ENCODE measurements around the gene BPI. TPM values are rescaled to one million over a fixed set of nuclear protein-coding genes. Genes with fewer than 3 reads are reported as not detected.
"Not testable (repeated sequence)": the region's sequence is repeated elsewhere in the genome, so short reads cannot be mapped to it uniquely, and the experiment has no call there.

BPI gene
- total and polyA plus RNA-seq, 8 donors = 0.35 to 3.2 (median 0.79) TPM

DNA sequence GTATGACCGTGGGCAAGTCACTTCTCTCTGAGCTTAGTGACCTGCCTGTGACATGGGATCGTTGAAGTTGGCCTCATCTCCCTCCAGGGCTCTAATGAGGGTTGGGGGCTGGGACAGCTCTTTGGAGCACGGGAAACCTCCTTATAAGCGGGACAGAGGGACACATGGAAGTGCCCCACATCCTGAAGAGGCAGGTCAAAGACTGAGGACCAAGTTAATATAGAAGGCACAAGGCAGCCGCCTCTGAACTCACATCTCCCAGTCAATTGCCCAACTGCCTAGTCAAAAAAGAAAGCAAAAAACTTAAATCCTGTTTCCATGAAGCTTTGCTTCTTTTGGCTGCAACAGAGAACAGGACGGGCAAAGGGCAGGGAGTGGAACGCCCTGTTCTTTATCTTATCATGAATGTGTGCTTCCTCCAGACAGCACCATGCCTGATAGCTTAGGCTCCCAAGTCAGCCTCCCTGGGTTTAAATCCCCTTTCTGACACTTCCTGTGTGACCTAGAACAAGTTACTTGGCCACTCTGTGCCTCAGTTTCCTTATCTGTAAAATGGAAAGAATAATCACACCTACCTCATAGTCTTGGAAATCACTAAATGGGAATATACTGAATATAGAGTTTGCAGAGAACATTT is 69.4 kb downstream of the BPI start:
- Histone ChIP-seq H3K4me1 (no peaks in the 10 kb centered on the region), H3K27me3 (no peaks in the 10 kb centered on the region), H3K27ac (no peak overlapping the region), H3K4me3 (no peak overlapping the region), H3K9me3 (no peaks in the 10 kb centered on the region), H3K36me3 (no peaks in the 10 kb centered on the region)
- TF ChIP-seq CTCF (IDR thresholded peaks at IDR 0.05) = no peak
- DNase-seq (no peak), ATAC-seq (no peak)
- intact Hi-C loops (cut with DNase I) = no loop called here

GRCh38 chr20:38373898-38374297 is 69.9 kb downstream of the BPI start:
- intact Hi-C loops (cut with DNase I) = no loop called here
- Histone ChIP-seq H3K4me3 (no peak overlapping the region), H3K4me1 (no peaks in the 10 kb centered on the region), H3K36me3 (no peaks in the 10 kb centered on the region), H3K27ac (no peak overlapping the region), H3K9me3 (no peaks in the 10 kb centered on the region), H3K27me3 (no peaks in the 10 kb centered on the region)
- no peak for ATAC-seq
- no peak for TF ChIP-seq CTCF (IDR thresholded peaks at IDR 0.05)
- DNase-seq = no peak

DNA sequence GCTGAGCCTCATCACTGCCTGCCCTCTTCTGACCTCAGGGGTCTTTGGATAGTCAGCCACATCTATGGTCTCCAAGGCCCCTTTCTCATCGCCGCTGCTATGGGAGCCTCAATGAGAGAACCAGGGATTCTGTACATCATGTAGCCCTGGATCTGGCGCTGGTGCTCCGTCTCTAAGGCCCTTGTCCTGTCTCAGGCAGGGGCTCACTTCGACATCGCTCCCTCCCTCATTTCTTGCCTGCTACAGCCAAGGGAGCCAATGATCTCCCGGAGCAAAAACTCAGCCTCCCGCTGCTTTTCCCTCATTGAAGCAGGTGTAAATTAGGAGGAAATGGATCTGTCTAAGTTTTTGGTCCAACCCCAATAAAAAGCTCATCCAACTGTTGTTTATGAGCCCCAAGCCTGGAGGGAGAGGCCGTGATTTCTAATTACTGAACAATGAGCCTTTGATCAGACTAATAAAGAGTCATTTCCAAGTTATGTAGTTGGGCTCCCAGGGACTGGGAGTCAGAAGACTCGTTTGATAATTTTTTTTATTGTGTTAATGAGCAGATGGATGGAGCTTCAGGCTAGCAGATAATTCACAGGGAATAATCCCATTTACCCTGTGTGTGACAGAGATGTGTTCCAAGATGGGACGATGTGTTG is 73.2 kb downstream of the BPI start:
- Histone ChIP-seq H3K27me3 (peaks cover 0 to 9% of the 10 kb centered on the region in 2 donors), H3K4me3 (no peak overlapping the region), H3K27ac (no peak overlapping the region), H3K9me3 (no peaks in the 10 kb centered on the region), H3K4me1 (no peaks in the 10 kb centered on the region), H3K36me3 (no peaks in the 10 kb centered on the region)
- ATAC-seq (no peak), DNase-seq (no peak)
- intact Hi-C loops (cut with DNase I) = no loop called here
- TF ChIP-seq CTCF (IDR thresholded peaks at IDR 0.05) = no peak

- ATAC-seq; H3K27ac ChIP-seq; H3K4me3 ChIP-seq; H3K27me3 ChIP-seq; H3K4me1 ChIP-seq; H3K9me3 ChIP-seq; DNase-seq; H3K36me3 ChIP-seq; intact Hi-C loops (cut with DNase I): not testable (repeated sequence)
Observed at GRCh38 chr20:38377838-38378237, 73.9 kb downstream of the BPI start.

GRCh38 chr20:38383147-38383546 is 79.2 kb downstream of the BPI start:
- no peak overlapping the region for H3K4me3 ChIP-seq
- peaks cover 0 to 13% of the 10 kb centered on the region in 2 donors for H3K27me3 ChIP-seq
- ATAC-seq (no peak), DNase-seq (no peak)
- no peaks in the 10 kb centered on the region for H3K36me3 ChIP-seq
- no peaks in the 10 kb centered on the region for H3K9me3 ChIP-seq
- intact Hi-C loops (cut with DNase I) = no loop called here
- no peak overlapping the region for H3K27ac ChIP-seq
- TF ChIP-seq CTCF (IDR thresholded peaks at IDR 0.05) = no peak
- no peaks in the 10 kb centered on the region for H3K4me1 ChIP-seq

All from left lung (tissue), 10 donors.